IPS-NIHi7 (cell line): Measurements from ENCODE around the gene PRKCH.

Experiments used
- DNase-seq: peaks from one replicate; pipeline ENCODE4 v3.0.0; 2012; ENCODE audit warnings: mixed read lengths; ENCODE audit errors: extremely low spot score

The PRKCH gene

DNA sequence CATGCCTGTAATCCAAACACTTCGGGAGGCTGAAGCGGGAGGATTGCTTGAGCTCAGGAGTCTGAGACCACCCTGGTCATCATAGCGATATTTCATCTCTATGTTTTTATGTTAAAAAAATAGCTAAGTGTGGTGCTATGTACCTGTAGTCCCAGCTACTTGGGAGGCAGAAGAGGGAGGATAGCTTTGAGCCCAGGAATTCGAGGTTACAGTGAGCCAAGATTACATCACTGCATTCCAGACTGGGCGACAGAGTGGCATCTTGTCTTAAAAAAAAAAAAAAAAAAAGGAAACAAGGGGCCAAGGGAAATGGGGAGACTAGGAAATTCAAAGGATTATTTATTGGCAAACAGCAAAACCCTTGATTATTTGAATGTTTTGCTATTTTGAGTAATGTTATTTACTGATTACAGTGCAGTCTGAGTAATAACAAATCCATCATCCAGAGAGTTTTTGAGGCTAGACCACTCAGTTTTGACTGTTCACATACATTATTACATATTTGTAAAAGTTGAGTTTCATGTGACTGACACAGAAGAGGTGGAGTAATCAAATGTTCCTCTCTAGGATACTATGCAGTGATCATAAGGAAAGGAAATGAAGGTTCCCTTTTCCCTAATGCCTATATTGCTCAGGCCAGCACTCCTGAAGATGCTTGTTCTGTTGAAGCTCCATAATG, 40.8 kb downstream of the PRKCH start:
- DNase-seq = no peak

DNA sequence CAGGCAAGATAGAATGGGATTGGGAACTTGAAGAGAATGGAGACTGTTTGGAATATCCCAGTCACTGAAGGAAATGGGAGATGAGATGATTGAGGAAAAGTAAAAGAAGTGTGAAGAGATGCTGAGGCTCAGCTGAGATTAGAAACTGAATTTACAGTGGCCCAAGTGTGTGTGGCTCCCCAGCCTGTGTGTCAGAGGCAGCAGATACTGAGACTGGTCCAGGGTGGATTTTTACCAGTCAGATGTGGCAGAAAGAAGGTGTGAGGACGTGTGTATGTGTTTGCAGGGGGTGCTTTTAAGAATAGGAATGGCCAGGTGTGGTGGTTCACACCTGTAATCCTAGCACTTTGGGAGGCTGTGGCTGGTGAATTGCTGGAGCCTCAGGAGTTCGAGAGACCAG, 42.9 kb downstream of the PRKCH start:
- DNase-seq = no peak

DNA sequence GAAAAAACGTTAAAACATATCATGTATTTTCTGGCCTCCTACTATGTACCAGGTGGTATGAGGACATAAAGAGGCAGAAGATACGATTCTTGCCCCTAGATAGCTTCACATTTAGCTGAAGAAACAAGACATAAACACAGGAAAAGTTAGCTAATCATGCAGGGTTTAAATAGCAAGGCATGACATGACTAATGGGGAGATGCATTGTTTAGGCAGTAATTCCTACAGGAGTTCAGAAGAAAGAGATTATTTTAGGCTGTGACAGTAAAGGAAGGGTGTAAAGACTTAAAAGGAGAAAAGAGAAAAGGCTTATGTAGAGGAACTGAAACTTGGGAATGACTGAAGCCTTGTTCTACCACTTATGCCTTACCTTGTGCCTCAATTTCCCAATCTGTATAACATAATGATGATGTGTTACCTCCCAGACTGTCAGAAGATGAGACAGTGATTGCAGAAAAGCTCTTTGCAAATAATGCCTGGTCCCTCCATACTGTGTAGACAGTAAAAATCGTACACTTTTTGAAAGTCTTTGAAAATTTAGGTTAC, 44.4 kb downstream of the PRKCH start:
- DNase-seq = no peak

DNA sequence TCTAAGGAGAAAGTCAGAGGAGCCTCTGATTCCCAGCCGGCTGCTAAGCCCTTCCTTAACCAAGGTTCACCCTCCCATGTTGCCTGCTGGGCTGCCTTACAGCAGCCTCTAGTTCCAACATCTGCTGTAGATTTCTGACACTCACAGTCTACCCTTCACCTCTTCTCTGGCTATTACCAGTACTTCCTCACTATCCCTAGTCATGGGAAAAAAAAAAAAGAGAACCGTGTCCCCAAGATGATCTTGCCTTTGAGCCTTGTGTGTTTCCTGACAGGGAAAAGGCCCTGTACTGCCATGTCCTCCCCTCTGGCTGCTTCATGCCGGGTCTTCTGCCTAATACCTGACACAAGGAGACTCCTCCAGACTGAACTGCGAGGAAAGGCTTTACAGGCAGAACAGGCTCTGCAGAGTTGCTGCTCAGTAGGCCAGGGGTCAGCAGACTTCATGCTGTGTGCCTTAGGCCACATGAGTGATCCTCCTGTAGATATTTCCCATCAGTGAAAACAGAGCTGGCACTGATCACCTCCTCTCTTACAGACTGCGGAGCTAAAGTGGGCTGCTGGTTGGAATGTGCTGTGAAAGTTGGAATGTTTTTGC, 46.8 kb downstream of the PRKCH start:
- DNase-seq = peak; percentile 37

DNA sequence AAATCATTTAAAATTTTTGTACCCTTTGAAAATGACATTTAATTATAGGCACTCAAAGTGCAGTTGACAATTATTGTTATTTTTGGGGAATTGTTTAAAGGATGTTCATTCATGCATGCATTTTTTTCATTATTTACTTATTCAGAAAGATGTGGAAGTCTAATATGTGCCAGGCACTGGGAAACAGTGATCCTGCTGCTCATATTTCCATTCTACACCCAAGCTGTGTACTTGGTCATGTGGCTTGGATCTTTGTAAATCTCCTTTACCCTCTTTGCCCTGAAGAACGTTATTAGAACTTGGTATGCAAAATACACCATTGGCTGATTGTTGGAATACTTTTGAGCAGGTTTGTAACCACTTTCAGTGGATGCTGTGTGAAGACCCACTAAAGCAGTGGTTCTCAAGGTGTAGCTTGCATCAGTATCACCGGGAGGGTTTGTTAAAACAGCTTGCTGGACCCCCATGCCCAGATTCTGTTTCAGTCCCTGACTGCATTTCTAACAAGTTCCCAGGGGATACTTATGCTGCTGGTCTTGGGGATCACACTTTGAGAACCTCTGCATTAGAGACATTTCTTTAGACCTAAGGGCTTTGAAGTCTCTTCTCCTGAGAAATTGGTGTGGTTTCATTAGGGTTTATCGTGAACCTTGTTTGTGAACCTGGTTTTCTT, 47.5 kb downstream of the PRKCH start:
- no peak for DNase-seq

DNA sequence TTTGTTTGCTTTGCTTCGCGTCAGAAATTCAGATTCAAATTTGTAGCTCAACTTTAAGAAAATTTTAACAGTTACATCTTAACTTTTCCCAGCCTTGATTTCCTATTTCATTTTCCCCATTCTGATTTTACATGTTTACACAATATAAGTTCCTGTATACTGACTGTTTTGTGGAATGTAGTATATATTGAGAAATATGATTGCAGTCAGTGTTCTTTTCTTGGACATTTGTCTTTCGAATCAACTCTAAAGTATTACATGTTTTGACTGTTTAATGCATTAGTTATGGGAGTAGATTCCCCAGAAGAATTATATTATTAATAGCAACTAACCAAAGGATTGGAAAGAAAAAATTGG, 48.1 kb downstream of the PRKCH start:
- no peak for DNase-seq

DNA sequence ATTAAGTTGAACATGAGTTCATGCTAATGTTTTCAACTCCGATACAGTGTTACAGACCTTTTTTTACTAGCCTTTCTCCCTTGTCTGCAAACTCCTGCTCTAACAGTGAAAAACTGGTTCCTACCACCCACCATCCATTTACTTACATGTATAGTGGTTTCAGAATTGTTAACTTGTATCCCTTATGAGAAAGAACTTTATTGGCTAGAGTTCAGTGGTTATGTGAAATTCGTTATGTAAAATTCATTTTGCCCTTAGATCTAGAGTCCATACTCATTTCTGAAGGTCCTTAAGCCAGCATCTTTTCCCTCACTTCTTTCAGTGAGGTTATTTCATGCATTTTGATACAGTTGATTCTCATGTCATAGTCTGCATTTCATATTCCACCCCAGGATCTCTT, 51.0 kb downstream of the PRKCH start:
- DNase-seq = no peak

DNA sequence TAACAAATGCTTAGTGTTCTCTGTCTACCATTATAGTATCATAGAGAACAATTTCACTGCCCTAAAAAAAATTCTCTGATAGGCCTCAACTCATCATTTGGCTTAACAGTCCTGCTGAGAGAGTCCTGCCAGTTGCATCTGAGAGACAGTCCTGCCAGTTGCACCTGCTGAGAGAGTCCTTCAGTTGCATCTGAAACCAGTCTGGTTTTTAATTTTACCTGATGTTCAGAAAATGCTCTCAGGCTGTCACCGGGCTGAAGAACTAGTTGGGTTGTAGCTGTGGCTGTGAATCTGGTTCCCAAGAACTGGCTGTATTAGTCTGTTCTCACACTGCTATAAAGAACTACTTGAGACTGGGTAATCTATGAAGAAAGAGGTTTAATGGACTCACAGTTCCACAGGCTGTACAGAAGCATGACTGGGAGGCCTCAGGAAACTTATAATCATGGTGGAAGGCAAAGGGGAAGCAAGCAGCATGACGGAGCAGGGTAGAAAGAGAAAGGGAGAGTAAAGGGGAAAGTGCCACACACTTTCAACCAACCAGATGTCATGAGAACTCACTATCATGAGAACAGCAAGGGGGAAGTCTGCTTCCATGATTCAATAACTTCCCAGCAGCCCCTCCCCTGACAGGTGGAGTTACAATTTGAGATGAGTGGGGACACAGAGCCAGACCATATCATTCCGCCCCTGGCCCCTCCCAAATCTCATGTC, 51.6 kb downstream of the PRKCH start:
- DNase-seq = no peak

DNA sequence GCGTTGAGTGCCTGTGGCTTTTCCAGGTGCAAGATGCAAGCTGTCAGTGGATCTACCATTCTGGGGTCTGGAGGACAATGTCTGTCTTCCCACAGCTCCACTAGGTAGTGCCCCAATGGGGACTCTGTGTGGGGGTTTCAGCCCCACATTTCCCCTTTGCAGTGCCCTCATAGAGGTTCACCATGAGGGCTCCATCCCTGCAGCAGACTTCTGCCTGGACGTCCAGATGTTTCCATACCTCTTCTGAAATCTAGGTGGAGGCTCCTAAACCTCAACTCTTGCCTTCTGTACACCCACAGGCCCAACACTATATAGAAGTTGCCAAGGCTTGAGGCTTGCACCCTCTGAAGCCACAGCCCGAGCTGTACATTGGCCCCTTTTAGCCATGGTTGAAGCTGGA, 52.9 kb downstream of the PRKCH start:
- DNase-seq = no peak

DNA sequence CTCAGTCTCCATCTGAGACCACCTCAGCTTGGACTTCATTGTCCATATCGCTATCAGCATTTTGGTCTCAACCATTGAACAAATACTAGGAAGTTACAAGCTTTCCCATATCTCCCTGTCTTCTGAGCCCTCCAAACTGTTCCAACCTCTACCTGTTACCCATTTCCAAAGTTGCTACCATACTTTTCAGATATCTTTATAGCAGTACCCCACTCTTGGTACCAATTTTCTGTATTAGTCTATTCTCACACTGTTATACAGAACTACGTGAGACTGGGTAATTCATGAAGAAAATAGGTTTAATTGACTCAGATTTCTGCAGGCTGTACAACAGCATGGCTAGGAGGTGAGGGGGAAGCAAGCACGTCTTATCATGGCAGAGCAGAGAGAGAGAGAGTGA, 53.8 kb downstream of the PRKCH start:
- DNase-seq = no peak

DNA sequence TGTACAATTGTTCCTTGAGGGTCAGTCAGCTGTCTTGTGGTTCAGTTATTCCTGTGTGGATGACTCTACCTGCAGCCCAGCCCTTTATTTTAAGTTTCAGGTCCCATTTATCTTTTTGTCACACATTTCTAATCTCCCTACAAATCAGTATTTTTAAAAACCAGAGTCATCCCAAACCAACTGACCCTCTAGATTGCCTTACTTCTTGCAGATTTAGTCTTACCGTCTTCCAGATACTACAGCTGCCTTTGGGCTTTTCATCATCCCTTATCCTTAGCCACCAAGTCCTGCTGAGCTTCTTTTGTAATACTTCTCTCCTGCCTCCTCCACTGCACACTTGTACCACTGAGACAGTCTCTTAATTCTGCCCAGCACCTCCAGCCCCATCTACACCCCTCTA, 54.9 kb downstream of the PRKCH start:
- no peak for DNase-seq

DNA sequence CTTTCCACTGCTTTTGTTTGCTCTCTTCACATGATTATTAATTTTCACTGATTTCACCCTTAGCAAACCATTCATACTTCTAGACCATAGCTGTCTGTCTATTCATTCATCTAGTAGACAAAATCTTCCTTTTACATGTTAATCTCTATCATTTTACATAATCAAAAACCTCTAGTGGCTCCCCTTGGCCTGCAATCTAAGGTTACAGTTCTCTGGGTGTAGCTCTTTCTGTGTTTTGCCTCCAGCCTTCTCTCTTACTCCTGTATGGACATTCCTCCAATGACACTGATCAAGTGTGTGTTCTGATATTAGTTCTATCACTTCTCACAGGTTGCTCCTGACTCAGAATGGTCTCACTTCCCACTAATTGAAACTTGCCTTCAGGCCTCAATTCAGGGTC, 56.4 kb downstream of the PRKCH start:
- no peak for DNase-seq

DNA sequence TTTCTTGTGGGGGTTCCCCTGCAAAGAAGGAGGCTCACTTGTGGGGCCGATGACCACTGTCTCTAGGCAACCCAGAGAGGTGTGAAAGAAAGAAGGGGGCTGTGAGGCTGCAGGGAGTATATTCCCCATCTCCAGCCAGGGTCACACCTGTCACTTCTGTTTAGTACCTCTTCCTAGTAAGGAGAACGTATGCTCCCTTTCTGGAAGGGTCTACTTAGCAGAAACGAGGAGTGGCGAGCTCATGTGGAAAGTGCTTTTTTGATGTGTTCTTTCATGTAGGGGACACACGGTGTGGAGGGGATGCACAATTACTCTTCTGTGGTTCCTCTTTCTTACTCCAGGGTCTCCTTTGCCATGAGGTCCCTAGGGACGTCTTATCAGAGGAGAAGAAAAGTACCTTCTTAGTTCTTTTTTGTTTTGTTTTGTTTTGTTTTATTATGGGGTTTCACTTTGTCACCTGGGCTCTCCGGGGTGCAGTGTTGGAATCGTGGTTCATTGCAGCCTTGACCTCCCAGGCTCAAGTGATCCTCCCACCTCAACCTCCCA, 58.3 kb downstream of the PRKCH start:
- DNase-seq = no peak

DNA sequence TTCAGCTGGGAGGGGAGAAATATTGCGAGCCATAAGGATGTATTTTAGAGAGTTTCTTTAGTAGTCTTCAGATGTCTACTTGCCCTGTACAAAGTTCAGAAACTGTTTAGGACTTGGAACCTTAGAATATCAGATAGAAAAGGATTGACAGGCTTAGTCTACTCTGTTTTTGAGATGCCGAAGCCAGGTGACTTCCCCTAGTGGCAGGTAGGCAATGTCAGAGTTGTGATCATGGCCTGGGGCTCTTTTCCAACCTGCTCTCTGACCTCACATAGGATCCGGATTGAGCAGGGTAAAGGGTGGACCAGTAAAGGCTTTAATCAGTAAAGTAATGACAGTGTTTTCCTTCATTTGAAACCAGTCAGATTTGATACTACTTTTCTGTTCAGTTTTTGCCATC, 59.6 kb downstream of the PRKCH start:
- DNase-seq = peak; percentile 46

DNA sequence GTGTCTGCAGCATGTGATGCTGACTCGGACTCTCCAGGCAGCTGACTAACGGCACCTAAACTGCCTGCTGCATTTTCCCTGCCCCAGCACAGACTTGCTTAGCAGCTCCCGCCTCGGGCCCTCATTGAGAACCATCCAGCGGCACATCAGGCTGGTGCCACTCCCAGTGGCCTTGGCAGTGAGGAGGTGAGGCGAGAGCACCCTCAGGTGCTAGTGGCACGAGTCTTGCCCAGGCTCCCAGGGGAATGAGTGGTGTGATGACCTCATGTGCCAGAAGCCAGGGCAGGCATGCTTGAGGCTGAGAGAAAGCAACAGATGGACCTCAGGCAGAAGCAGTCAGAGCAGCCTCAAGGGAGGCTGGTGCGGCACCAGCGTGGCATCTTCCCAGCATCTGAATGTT, 60.2 kb downstream of the PRKCH start:
- DNase-seq = no peak

DNA sequence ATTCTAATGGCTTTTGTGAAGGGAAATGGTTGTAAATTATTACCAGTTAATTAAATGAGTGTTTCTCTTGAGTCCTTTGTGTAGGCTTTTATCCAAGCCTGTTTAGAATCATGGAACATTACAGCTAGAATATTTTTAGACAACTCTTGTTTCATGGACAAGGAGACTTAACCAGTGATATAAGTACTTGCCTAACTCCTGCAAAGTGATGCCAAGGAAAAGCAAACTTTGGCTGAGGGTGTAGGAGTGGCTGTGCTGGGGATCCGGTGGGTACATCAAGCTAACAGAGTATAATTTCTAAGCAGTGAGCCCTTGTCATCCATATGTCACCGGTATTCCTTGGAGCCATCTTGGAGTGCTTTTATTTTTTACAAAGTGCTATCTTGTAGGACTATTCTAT, 61.5 kb downstream of the PRKCH start:
- DNase-seq = no peak

DNA sequence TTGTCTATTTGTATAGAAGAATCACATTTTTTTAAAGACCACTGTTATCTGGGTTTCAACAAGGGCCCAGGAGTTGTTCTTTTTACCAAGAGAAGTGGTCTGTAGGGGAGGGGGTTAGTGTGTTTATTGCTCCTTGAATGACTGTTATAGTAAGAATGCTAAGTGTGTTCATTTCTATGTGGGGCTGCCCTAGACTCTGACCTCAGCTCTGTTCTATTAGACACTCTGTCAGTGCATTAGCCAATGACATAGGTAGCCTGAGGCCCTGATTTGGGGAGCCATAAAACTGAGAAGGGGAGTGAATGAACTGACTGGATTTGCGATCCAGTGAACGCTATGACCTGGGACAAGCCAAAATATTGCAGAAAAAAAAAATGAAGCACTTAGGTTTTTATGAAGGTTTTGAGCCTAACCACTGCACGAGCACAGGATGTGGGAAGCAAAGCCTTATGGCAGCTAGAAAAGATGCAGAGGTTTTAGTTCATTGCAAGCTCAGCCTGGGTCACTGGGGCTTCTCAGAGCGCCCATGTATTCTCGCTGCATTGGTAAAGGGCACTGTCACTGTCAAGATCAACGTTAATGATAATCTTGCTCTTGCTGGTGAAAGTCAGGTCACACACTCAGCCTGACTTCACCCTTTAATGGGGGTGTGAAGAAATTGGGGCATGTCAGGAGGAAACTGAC, 63.8 kb downstream of the PRKCH start:
- no peak for DNase-seq

DNA sequence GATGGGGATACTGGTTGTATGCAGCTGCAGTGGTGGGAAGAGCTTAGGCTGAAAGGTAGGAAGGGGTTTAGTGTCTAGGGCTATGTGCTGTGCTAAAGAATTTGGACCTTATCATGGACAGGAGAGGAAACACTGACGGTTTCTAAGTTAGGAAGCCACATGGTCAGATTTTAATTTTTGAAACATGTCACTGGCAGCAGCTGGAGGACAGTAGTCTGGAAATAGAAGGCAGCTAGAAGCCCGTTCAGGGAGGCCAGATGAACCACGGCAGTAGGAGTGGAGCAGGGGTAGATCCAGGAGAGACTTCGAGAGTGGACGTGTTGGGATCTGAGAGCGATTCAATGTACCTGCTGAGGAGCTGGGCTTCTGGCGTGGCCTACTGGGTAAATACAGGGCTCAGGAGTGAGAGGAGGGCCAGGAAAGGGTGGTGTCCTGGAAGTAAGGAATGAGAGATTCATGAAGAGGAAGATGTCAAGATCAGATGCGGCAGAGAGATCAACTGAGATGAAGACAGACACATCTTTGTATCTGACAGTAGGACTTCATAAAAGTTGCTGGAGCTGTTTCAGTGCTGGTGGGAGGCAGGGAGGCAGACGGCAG, 64.9 kb downstream of the PRKCH start:
- no peak for DNase-seq

DNA sequence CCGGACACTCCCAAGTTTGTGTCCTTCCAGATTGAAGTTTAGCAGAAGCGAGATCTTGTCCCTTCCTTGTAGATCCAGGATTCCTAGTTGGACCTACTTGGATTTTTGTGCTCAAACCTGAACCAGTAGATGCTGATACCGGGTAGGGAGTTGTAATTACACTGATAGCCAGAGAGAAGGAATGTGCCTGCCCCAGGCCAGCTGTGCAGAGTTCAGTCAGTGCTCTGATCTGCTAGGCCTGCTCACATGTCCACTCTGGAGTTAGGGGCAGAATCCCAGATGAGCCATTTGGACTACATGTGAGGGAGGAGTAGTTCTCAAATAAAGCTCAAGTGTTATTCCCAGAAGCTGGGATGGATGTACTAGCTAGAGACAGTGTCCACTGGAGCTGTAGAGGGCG, 65.7 kb downstream of the PRKCH start:
- no peak for DNase-seq

DNA sequence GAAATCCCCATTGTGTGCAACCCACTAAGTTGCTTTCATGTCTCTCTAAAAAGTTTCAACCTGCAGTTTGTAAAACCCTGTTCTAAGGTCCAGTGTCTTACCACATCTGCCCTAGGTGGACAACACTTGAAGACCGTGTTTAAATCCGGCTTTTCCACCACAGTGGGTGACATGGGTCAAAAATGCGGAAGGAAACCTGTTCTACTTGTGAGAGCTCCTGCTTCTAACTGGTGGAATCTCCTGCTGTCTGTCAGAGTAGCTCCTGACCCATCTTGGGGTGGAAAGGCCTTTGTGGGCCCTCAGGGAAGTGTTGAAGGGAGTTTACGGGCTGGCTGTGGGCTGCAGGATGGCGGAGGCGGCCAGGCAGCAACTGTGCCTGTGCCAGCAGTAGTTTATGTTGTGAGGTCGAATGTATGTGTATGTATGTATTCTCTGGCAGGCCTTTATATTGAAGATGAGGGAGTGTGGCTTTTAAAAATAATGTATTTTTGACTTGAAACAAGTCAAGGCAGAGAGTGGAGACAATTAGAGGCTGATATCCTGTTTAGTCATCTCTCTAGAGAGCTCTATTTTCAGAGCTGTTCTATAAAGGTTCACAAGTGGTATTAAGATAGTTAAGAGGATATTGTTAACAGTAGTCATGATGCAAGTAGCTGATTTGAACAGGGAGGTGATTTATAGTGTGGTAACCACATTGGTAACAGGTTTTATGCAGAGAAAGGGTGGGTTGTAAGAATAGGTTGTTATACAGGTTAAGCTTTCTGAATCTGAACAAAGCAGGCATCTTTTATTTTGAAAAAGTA, 67.0 kb downstream of the PRKCH start:
- no peak for DNase-seq
